Adrenal gland (tissue), 5 donors: Measurements from ENCODE around the gene S1PR2.

Experiments used
- POLR2A ChIP-seq, 2 donors: fragments of 450-650 bp; IDR thresholded peaks; one replicate each; pipeline ENCODE4 v1.6.1; 2017; ENCODE audit warnings: antibody characterized with exemption in 2 of 2, mild to moderate bottlenecking in 2 of 2, moderate library complexity in 1 of 2
- TF ChIP-seq, protein P1 (sequence below), 6 experiments: fragments of 450-650 bp in 4 of 6; fragments of 200-600 bp in 2 of 6; sonication (generic) in 1 of 6; IDR thresholded peaks; 1 replicate in 5 of 6; 2 replicates in 1 of 6; pipeline versions ENCODE4 v1.5.1 to v1.8.0; 2016 to 2021; ENCODE audit warnings: antibody characterized with exemption in 6 of 6, mild to moderate bottlenecking in 2 of 6, moderate library complexity in 1 of 6
- donor health status: DM: no; HTN: no; CAD: no.

GRCh38 chr19:10207026-10207425, 24.1 kb downstream of the S1PR2 start:
- TF ChIP-seq, protein P1, sequence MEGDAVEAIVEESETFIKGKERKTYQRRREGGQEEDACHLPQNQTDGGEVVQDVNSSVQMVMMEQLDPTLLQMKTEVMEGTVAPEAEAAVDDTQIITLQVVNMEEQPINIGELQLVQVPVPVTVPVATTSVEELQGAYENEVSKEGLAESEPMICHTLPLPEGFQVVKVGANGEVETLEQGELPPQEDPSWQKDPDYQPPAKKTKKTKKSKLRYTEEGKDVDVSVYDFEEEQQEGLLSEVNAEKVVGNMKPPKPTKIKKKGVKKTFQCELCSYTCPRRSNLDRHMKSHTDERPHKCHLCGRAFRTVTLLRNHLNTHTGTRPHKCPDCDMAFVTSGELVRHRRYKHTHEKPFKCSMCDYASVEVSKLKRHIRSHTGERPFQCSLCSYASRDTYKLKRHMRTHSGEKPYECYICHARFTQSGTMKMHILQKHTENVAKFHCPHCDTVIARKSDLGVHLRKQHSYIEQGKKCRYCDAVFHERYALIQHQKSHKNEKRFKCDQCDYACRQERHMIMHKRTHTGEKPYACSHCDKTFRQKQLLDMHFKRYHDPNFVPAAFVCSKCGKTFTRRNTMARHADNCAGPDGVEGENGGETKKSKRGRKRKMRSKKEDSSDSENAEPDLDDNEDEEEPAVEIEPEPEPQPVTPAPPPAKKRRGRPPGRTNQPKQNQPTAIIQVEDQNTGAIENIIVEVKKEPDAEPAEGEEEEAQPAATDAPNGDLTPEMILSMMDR (IDR thresholded peaks at IDR 0.05): no peak
- no peak for TF ChIP-seq POLR2A (IDR thresholded peaks at IDR 0.05)
